Iris pigment epithelial cell (primary cell): ENCODE measurements around the gene ZNF546.
"Not testable (repeated sequence)": the region's sequence is repeated elsewhere in the genome, so short reads cannot be mapped to it uniquely, and the experiment has no call there.

Source experiments
- DNase-seq: peaks from one replicate; pipeline ENCODE4 v3.0.0-alpha.2; 2011; ENCODE audit warnings: low read depth

ZNF546 gene

GRCh38 chr19:39986643-39987042 is 10.2 kb upstream of the ZNF546 start:
- DNase-seq = no peak

GRCh38 chr19:39987167-39987566 is 9.7 kb upstream of the ZNF546 start:
- DNase-seq = no peak

- no peak for DNase-seq
Measured at GRCh38 chr19:39987596-39987995, 9.3 kb upstream of the ZNF546 start.

GRCh38 chr19:39993605-39994004 is 3.3 kb upstream of the ZNF546 start:
- no peak for DNase-seq

- no peak for DNase-seq
Measured at GRCh38 chr19:39994361-39994760, 2.5 kb upstream of the ZNF546 start.

- DNase-seq = no peak
Measured at GRCh38 chr19:39995794-39996193, 1.1 kb upstream of the ZNF546 start.

- DNase-seq = peak; percentile 59
Measured at GRCh38 chr19:39996218-39996810, 546 bp upstream of the ZNF546 start.

GRCh38 chr19:39997638-39998216 is 867 bp downstream of the ZNF546 start:
- DNase-seq = peak; percentile 28

- peak; percentile 11 for DNase-seq
Measured at GRCh38 chr19:39998501-39998900, 1.6 kb downstream of the ZNF546 start.

GRCh38 chr19:40005691-40006272 is 8.9 kb downstream of the ZNF546 start:
- no peak for DNase-seq

GRCh38 chr19:40006273-40006691 is 9.4 kb downstream of the ZNF546 start:
- DNase-seq = peak; percentile 90

- DNase-seq = no peak
Measured at GRCh38 chr19:40009674-40010073, 12.8 kb downstream of the ZNF546 start.

GRCh38 chr19:40013991-40014390 is 17.1 kb downstream of the ZNF546 start:
- no peak for DNase-seq

GRCh38 chr19:40023969-40024368 is 27.1 kb downstream of the ZNF546 start:
- no peak for DNase-seq

- DNase-seq = no peak
Measured at GRCh38 chr19:40025938-40026596, 29.2 kb downstream of the ZNF546 start.

GRCh38 chr19:40026597-40026970 is 29.7 kb downstream of the ZNF546 start:
- DNase-seq = no peak

- DNase-seq = no peak
Measured at GRCh38 chr19:40033989-40034560, 37.2 kb downstream of the ZNF546 start.

GRCh38 chr19:40035996-40036395 is 39.1 kb downstream of the ZNF546 start:
- DNase-seq = no peak

GRCh38 chr19:40038047-40038446 is 41.2 kb downstream of the ZNF546 start:
- DNase-seq = not testable (repeated sequence)

GRCh38 chr19:40041718-40042117 is 44.9 kb downstream of the ZNF546 start:
- not testable (repeated sequence) for DNase-seq

GRCh38 chr19:40053491-40053890 is 56.6 kb downstream of the ZNF546 start:
- DNase-seq = no peak

- no peak for DNase-seq
Measured at GRCh38 chr19:40054632-40055031, 57.8 kb downstream of the ZNF546 start.

- DNase-seq = no peak
Measured at GRCh38 chr19:40055049-40055448, 58.2 kb downstream of the ZNF546 start.
